Neural cell (in vitro differentiated cells): ENCODE measurements around the gene QPCT. TPM values are rescaled to one million over a fixed set of nuclear protein-coding genes. Genes with fewer than 3 reads are reported as not detected.

ENCODE experiments used
- H2AFZ ChIP-seq: fragments of 200-600, 300-800 bp; sonication (generic), shearing (Covaris generic); 2 replicates; pipeline ENCODE4 v1.6.0; 2014; ENCODE audit warnings: low read depth, mild to moderate bottlenecking, antibody characterized with exemption, low read length, moderate library complexity
- H3F3A ChIP-seq: fragments of 200-600 bp; shearing (Covaris generic); 2 replicates; pipeline ENCODE4 v1.6.1; 2016; ENCODE audit warnings: mild to moderate bottlenecking, moderate library complexity, mixed read lengths, antibody characterized with exemption, low read length; ENCODE audit not compliant: insufficient read depth, poor library complexity, severe bottlenecking
- H3K27ac ChIP-seq: fragments of 200-600, 300-800 bp; sonication (generic), shearing (Covaris generic); 2 replicates; pipeline ENCODE4 v1.5.1; 2014; ENCODE audit warnings: mild to moderate bottlenecking, low read length, moderate library complexity
- H3K27me3 ChIP-seq: fragments of 300-800, 200-600 bp; sonication (generic), shearing (Covaris generic); 2 replicates; pipeline ENCODE4 v1.6.0; 2014; ENCODE audit warnings: mild to moderate bottlenecking, low read depth, low read length, moderate library complexity; ENCODE audit not compliant: insufficient read depth
- H3K36me3 ChIP-seq: fragments of 300-800, 200-600 bp; sonication (generic), shearing (Covaris generic); 2 replicates; pipeline ENCODE4 v1.5.1; 2014; ENCODE audit warnings: mild to moderate bottlenecking, antibody characterized with exemption, low read length, moderate library complexity; ENCODE audit not compliant: insufficient read depth
- H3K4me2 ChIP-seq: fragments of 300-800, 200-600 bp; sonication (generic), shearing (Covaris generic); 2 replicates; pipeline ENCODE4 v1.6.0; 2014; ENCODE audit warnings: mild to moderate bottlenecking, low read length
- H3K4me3 ChIP-seq: fragments of 300-800, 200-600 bp; sonication (generic), shearing (Covaris generic); 2 replicates; pipeline ENCODE4 v1.5.1; 2014; ENCODE audit warnings: mild to moderate bottlenecking, low read length, moderate library complexity
- H3K79me2 ChIP-seq: fragments of 200-600 bp; shearing (Covaris generic); replicated peaks from 2 replicates; pipeline ENCODE4 v1.6.0; 2014; ENCODE audit warnings: mild to moderate bottlenecking, low read length, moderate library complexity; ENCODE audit not compliant: insufficient read depth
- H3K9ac ChIP-seq: fragments of 300-800, 200-600 bp; sonication (generic), shearing (Covaris generic); 2 replicates; pipeline ENCODE4 v1.6.1; 2016; ENCODE audit warnings: mild to moderate bottlenecking, low read length, mixed read lengths
- H3K9me2 ChIP-seq: fragments of 200-600 bp; shearing (Covaris generic); 2 replicates; pipeline ENCODE4 v1.6.1; 2016; ENCODE audit warnings: mild to moderate bottlenecking, low read length, mixed read lengths; ENCODE audit not compliant: insufficient read depth
- H3K9me3 ChIP-seq: fragments of 200-600, 300-800 bp; sonication (generic), shearing (Covaris generic); 2 replicates; pipeline ENCODE4 v1.6.1; 2016; ENCODE audit warnings: mild to moderate bottlenecking, mixed run types, low read length, moderate library complexity, mixed read lengths
- H4K20me1 ChIP-seq: fragments of 200-600 bp; shearing (Covaris generic); 2 replicates; pipeline ENCODE4 v1.6.1; 2016; ENCODE audit warnings: mild to moderate bottlenecking, mixed run types; ENCODE audit not compliant: insufficient read depth
- CTCF ChIP-seq: fragments of 450-650 bp; IDR thresholded peaks from 2 replicates; pipeline ENCODE4 v1.5.1; 2014; ENCODE audit warnings: antibody characterized with exemption, mild to moderate bottlenecking, moderate library complexity; ENCODE audit not compliant: poor library complexity, severe bottlenecking
- EP300 ChIP-seq: fragments of 450-650 bp; conservative IDR thresholded peaks from 2 replicates; pipeline ENCODE4 v1.6.1; 2014; ENCODE audit warnings: antibody characterized with exemption, mild to moderate bottlenecking, moderate library complexity; ENCODE audit not compliant: poor library complexity, severe bottlenecking
- EZH2 ChIP-seq: fragments of 200-600, 300-800 bp; shearing (Covaris generic), sonication (generic); IDR thresholded peaks from 2 replicates; pipeline ENCODE4 v1.6.1; 2014; ENCODE audit warnings: antibody characterized with exemption, low read length, borderline replicate concordance, mild to moderate bottlenecking; ENCODE audit not compliant: insufficient read depth, poor library complexity, severe bottlenecking
- MXI1 ChIP-seq: fragments of 450-650 bp; conservative IDR thresholded peaks from 2 replicates; pipeline ENCODE4 v1.6.1; 2014; ENCODE audit warnings: antibody characterized with exemption, mild to moderate bottlenecking; ENCODE audit not compliant: poor library complexity, severe bottlenecking
- POLR2AphosphoS5 ChIP-seq: IDR thresholded peaks from 2 replicates; pipeline ENCODE4 v1.6.1; 2012
- RAD21 ChIP-seq: fragments of 450-650 bp; conservative IDR thresholded peaks from 2 replicates; pipeline ENCODE4 v1.6.1; 2014; ENCODE audit warnings: antibody characterized with exemption, mild to moderate bottlenecking, moderate library complexity
- REST ChIP-seq: IDR thresholded peaks from 2 replicates; pipeline ENCODE4 v1.6.1; 2012; ENCODE audit warnings: borderline replicate concordance
- SMC3 ChIP-seq: fragments of 450-650 bp; conservative IDR thresholded peaks from 2 replicates; pipeline ENCODE4 v1.6.1; 2014; ENCODE audit warnings: antibody characterized with exemption, mild to moderate bottlenecking, moderate library complexity; ENCODE audit not compliant: poor library complexity
- TAF1 ChIP-seq: IDR thresholded peaks from 2 replicates; pipeline ENCODE4 v1.6.1; 2012; ENCODE audit warnings: low read depth
- polyA plus RNA-seq: library from polyadenylated mRNA; depleted of rRNA; stranded (reverse); fragments of >200 nt; gene quantifications from 2 replicates; pipeline ENCODE4 v1.2.3, GENCODE V29; 2014

The QPCT gene
- polyA plus RNA-seq, 1 donor from 2014 or later: 2.3 TPM

GRCh38 chr2:37322368-37322767, 22.1 kb upstream of the QPCT start:
- TF ChIP-seq SMC3 (no peak), CTCF (no peak), TAF1 (no peak), POLR2AphosphoS5 (no peak), EZH2 (no peak), MXI1 (no peak), RAD21 (no peak), EP300 (no peak), REST (no peak)
- H3K4me2 ChIP-seq: no peak overlapping the region
- peaks cover 33% of the 10 kb centered on the region for H3K79me2 ChIP-seq
- H3F3A ChIP-seq: peaks cover 6% of the 10 kb centered on the region
- peaks cover 31% of the 10 kb centered on the region for H3K27me3 ChIP-seq
- no peaks in the 10 kb centered on the region for H4K20me1 ChIP-seq
- no peak overlapping the region for H3K9ac ChIP-seq
- H2AFZ ChIP-seq: no peak overlapping the region
- no peaks in the 10 kb centered on the region for H3K9me2 ChIP-seq
- H3K27ac ChIP-seq: no peak overlapping the region
- H3K9me3 ChIP-seq: no peaks in the 10 kb centered on the region
- no peaks in the 10 kb centered on the region for H3K36me3 ChIP-seq
- H3K4me3 ChIP-seq: no peak overlapping the region

- Histone ChIP-seq H3K36me3 (no peaks in the 10 kb centered on the region), H3K4me3 (peak overlapping the region; percentile 79), H3K9ac (no peak overlapping the region), H3K79me2 (peaks cover 30% of the 10 kb centered on the region), H2AFZ (no peak overlapping the region), H3K9me2 (no peaks in the 10 kb centered on the region), H3F3A (no peaks in the 10 kb centered on the region), H3K27me3 (peaks cover 31% of the 10 kb centered on the region), H4K20me1 (no peaks in the 10 kb centered on the region), H3K27ac (no peak overlapping the region), H3K4me2 (peak overlapping the region; percentile 13), H3K9me3 (no peaks in the 10 kb centered on the region)
- TF ChIP-seq EZH2 (no peak), EP300 (no peak), MXI1 (no peak), REST (no peak), POLR2AphosphoS5 (no peak), CTCF (no peak), SMC3 (no peak), RAD21 (no peak)
These were observed 21.2 kb upstream of the QPCT start for GRCh38 chr2:37323176-37323780.
